ENCODE measurements around the gene HOXB5.

DNA sequence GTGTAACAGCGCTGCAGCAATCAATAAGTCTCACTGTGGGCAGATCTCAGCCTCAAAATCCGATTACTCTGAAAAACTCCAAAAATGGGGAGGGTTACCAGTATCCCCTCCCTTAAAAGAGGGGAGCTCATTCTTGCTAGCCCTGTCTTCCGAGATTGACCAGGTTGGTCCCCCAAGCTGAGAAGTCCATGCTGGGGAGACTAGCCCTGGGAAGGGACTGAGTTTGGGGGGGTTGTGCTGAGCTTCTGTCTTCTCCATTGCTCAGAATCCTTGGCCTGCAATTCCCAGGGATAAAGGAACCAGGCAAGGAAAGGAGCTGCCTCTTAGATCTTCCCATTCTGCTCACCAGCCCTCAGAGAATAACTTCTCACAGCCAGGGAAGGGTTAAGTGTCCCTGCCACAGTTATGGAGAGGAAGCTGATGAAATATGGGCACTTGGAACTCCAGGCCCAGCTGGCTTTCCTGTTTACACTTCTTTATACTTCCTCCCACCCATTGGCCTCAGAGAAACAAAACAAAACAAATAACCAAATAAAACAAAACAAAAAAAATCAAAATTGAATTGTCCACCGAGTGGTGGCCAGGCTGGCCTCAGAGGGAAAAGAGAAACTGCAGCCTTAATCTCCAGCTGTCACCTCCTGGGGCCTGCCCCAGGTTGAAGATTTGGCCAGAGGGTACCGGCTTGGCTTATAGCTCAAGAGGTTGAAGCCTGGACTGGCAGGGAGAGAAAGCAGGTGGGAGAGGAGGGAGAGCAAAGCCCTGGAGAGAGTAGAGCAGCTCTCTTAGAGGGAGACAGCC is 6.1 kb downstream of the HOXB5 start:
- TF ChIP-seq, protein P1, sequence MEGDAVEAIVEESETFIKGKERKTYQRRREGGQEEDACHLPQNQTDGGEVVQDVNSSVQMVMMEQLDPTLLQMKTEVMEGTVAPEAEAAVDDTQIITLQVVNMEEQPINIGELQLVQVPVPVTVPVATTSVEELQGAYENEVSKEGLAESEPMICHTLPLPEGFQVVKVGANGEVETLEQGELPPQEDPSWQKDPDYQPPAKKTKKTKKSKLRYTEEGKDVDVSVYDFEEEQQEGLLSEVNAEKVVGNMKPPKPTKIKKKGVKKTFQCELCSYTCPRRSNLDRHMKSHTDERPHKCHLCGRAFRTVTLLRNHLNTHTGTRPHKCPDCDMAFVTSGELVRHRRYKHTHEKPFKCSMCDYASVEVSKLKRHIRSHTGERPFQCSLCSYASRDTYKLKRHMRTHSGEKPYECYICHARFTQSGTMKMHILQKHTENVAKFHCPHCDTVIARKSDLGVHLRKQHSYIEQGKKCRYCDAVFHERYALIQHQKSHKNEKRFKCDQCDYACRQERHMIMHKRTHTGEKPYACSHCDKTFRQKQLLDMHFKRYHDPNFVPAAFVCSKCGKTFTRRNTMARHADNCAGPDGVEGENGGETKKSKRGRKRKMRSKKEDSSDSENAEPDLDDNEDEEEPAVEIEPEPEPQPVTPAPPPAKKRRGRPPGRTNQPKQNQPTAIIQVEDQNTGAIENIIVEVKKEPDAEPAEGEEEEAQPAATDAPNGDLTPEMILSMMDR (IDR thresholded peaks at IDR 0.05; ENCODE audit: low read depth, low read length): no peak
- no peak for TF ChIP-seq EZH2phosphoT487 (IDR thresholded peaks at IDR 0.05; ENCODE audit: low read depth)
